ENCODE results near the gene HNRNPH2. TPM values are rescaled to one million over a fixed set of nuclear protein-coding genes. Genes with fewer than 3 reads are reported as not detected.

The HNRNPH2 gene
- total and polyA plus RNA-seq, 10 of the 15 experiments (the other 5 are each of a cell fraction or from before 2014, with no cell fraction given): 34.5 to 102 (median 61.4) TPM

DNA sequence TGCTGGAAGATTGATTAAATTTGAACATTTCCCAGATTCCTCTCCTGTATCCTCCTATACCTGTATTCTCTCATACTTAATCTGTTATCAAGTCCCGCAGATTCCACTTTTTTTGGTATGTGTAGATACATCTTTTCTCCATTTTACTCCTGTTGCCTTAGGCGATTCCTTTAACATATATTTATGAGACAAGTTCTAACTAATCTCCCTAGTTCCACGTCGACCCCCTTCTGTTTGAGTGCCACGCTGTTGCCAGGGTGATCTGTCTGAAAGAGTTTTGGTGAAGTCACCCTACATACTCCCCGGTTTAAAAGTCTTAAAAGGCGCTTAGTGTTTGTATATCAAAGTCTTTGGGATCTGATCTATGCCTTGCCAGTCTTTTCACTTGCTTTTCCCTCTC is 2.4 kb downstream of the HNRNPH2 start:
- CTCF ChIA-PET: no interaction called here
- Histone ChIP-seq H3K79me2 (ENCODE audit: control insufficient read depth, insufficient read depth, low read length) (peaks cover 57% of the 10 kb centered on the region), H3K4me1 (ENCODE audit: control insufficient read depth, insufficient read depth, low read length) (peaks cover 19% of the 10 kb centered on the region), H3K9me3 (replicated peaks; ENCODE audit: control insufficient read depth, insufficient read depth, low read length) (no peaks in the 10 kb centered on the region; the same call in 2 of the 3 replicates), H3K4me3 (0 out of 2 replicates have a peak overlapping the region, but pooled peaks have one; percentile 25), H3K4me2 (ENCODE audit: control insufficient read depth, insufficient read depth) (peak overlapping the region; percentile 64), H3K9ac (ENCODE audit: control insufficient read depth, insufficient read depth, low read length) (no peak overlapping the region), H2AFZ (ENCODE audit: control insufficient read depth, low read depth, low read length) (no peak overlapping the region), H3K27me3 (replicated peaks in 1 of 2; ENCODE audit: control insufficient read depth in 2 of 2, insufficient read depth in 2 of 2, low read length in 1 of 2) (no peaks in the 10 kb centered on the region), H4K20me1 (ENCODE audit: control insufficient read depth, insufficient read depth) (no peaks in the 10 kb centered on the region), H3K27ac (ENCODE audit: control insufficient read depth, insufficient read depth) (peak overlapping the region; percentile 18; the same call in 1 of the 2 replicates), H3K36me3 (ENCODE audit: control insufficient read depth in 2 of 2, insufficient read depth in 2 of 2, low read length in 1 of 2) (peaks cover 0 to 4% of the 10 kb centered on the region in 2 experiments; a peak in 1 of 4 replicates)
- SMC1A ChIA-PET (ENCODE audit: uncharacterized antibody, unreplicated experiment): no interaction called here
- FAIRE-seq (no peak), DNase-seq (ENCODE audit: low read depth, low spot score) (no peak), ATAC-seq (no peak)
- POLR2A ChIA-PET: no interaction called here
- TF ChIP-seq SMAD1 (IDR thresholded peaks at IDR 0.05; ENCODE audit: low read depth, partially characterized antibody) (no peak), EZH2 (IDR thresholded peaks at IDR 0.05; ENCODE audit: borderline replicate concordance, control insufficient read depth, low read depth, low read length) (no peak)
- TF ChIP-seq, protein P1, sequence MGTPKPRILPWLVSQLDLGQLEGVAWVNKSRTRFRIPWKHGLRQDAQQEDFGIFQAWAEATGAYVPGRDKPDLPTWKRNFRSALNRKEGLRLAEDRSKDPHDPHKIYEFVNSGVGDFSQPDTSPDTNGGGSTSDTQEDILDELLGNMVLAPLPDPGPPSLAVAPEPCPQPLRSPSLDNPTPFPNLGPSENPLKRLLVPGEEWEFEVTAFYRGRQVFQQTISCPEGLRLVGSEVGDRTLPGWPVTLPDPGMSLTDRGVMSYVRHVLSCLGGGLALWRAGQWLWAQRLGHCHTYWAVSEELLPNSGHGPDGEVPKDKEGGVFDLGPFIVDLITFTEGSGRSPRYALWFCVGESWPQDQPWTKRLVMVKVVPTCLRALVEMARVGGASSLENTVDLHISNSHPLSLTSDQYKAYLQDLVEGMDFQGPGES (IDR thresholded peaks at IDR 0.05): no peak
- in situ Hi-C loops (cut with MboI): no loop called here
- intact Hi-C loops (cut with micrococcal nuclease; ENCODE audit: unreplicated experiment): no loop called here
- no TSS peak for BruUV-seq (replicated peaks)
- RAD21 ChIA-PET (ENCODE audit: unreplicated experiment): no interaction called here
- WGBS (ENCODE audit: insufficient coverage, insufficient replicate concordance, low lambda C conversion rate, missing lambda C conversion rate): 4% methylated on average over 7 of the region's 7 CpGs

DNA sequence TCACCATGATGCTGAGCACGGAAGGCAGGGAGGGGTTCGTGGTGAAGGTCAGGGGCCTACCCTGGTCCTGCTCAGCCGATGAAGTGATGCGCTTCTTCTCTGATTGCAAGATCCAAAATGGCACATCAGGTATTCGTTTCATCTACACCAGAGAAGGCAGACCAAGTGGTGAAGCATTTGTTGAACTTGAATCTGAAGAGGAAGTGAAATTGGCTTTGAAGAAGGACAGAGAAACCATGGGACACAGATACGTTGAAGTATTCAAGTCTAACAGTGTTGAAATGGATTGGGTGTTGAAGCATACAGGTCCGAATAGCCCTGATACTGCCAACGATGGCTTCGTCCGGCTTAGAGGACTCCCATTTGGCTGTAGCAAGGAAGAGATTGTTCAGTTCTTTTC is 4.0 kb downstream of the HNRNPH2 start:
- DNase-seq (ENCODE audit: low read depth, low spot score) (no peak), ATAC-seq (no peak), FAIRE-seq (no peak)
- H2AFZ ChIP-seq (ENCODE audit: control insufficient read depth, low read depth, low read length): no peak overlapping the region
- no peak overlapping the region for H3K4me3 ChIP-seq
- ChIA-PET SMC1A (ENCODE audit: uncharacterized antibody, unreplicated experiment) (interaction anchor here (1.1 to 2.2 kb wide), 3 partner anchors 21 to 344 kb away, joined by 4 to 6 read pairs (median 4); partner anchors contain the start of gene RPL36A), CTCF (no interaction called here), POLR2A (interaction anchor here (0.6 to 0.9 kb wide), 3 partner anchors 28 to 780 kb away, joined by 3 read pairs; partner anchors contain the start of gene TIMM8A), RAD21 (ENCODE audit: unreplicated experiment) (interaction anchor here (2.3 kb wide), 1 partner anchor 28 kb away, joined by 11 read pairs; no protein-coding TSS in a partner anchor)
- 60% methylated on average over 10 of the region's 10 CpGs for WGBS (ENCODE audit: insufficient coverage, insufficient replicate concordance, low lambda C conversion rate, missing lambda C conversion rate)
- H3K9ac ChIP-seq (ENCODE audit: control insufficient read depth, insufficient read depth, low read length): no peak overlapping the region
- no peaks in the 10 kb centered on the region; the same call in 2 of the 3 replicates for H3K9me3 ChIP-seq (replicated peaks; ENCODE audit: control insufficient read depth, insufficient read depth, low read length)
- TF ChIP-seq PAX5 (IDR thresholded peaks at IDR 0.05; ENCODE audit: borderline replicate concordance, low read depth, low read length) (no peak), SPI1 (IDR thresholded peaks at IDR 0.05; ENCODE audit: borderline replicate concordance, insufficient read depth, low read depth, low read length) (peak; percentile 81)
- peaks cover 0 to 4% of the 10 kb centered on the region in 2 experiments; a peak in 1 of 4 replicates for H3K36me3 ChIP-seq (ENCODE audit: control insufficient read depth in 2 of 2, insufficient read depth in 2 of 2, low read length in 1 of 2)
- H3K4me2 ChIP-seq (ENCODE audit: control insufficient read depth, insufficient read depth): 0 out of 2 replicates have a peak overlapping the region, but pooled peaks have one; percentile 7
- peaks cover 47% of the 10 kb centered on the region for H3K79me2 ChIP-seq (ENCODE audit: control insufficient read depth, insufficient read depth, low read length)
- peaks cover 22% of the 10 kb centered on the region for H3K4me1 ChIP-seq (ENCODE audit: control insufficient read depth, insufficient read depth, low read length)
- intact Hi-C loops (cut with micrococcal nuclease; ENCODE audit: unreplicated experiment): no loop called here
- BruUV-seq (replicated peaks): no TSS peak
- in situ Hi-C loops (cut with MboI): no loop called here
- H3K27ac ChIP-seq (ENCODE audit: control insufficient read depth, insufficient read depth): no peak overlapping the region
- H3K27me3 ChIP-seq (replicated peaks in 1 of 2; ENCODE audit: control insufficient read depth in 2 of 2, insufficient read depth in 2 of 2, low read length in 1 of 2): no peaks in the 10 kb centered on the region
- H4K20me1 ChIP-seq (ENCODE audit: control insufficient read depth, insufficient read depth): no peaks in the 10 kb centered on the region
